ENCODE data around the gene TSPAN1. TPM values are rescaled to one million over a fixed set of nuclear protein-coding genes. Genes with fewer than 3 reads are reported as not detected.

TSPAN1 gene
- total and polyA plus RNA-seq, 2 of the 13 experiments (the other 11 are each of a cell fraction or from before 2014, with no cell fraction given), result 1.7 to 2.9 TPM

DNA sequence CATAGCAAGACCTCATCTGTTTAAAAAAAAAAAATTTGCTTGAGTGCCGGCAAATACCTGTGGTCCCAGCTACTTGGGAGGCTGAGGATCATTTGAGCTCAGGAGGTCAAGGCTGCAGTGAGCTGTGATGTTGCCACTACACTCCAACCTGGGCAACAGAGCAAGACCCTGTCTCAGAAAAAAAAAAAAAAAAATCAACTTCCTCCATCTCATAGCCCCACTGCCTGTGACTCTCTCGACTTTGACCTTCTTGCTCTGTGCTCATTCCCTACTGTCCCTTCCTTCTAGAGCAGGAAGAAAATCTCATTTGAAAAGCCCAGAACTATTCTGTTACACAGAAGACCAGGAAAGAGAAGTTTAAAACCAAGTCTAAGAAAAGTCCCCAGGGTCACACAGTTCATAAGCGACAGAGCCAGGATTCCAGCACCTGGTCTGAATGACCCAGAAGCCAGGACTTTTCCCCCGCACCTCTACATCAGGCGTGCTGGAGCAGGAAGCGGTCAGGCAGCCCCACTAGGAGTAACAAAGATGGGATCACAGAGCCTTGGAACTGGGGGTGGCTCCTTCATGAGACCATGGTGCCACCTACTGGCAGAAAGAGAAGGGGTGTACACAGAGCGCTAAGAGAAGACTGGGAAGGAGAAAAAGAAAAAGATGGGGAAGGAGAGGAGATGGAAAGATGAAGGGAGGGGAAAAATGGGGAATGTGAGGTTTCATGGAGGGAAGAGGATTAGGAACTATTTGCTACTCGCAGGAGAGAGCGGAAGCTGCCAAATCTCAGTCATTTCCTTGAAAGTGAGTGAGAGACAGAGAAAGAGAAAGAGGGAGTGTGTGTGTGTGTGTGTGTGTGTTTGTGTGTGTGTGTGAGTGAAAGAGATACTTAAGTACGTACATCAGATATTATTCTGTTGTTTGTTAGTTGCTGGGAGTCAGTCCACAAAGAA is 4.5 kb downstream of the TSPAN1 start (continued):
- TF ChIP-seq SAFB2 (CRISPR knock-in tag; IDR thresholded peaks at IDR 0.05; ENCODE audit: borderline replicate concordance, low read depth), result no peak
- TF ChIP-seq, protein P1, sequence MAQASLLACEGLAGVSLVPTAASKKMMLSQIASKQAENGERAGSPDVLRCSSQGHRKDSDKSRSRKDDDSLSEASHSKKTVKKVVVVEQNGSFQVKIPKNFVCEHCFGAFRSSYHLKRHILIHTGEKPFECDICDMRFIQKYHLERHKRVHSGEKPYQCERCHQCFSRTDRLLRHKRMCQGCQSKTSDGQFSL (CRISPR knock-in tag; IDR thresholded peaks at IDR 0.05), result no peak
- TF ChIP-seq SYNCRIP (IDR thresholded peaks at IDR 0.05; ENCODE audit: insufficient read depth, low read depth, low read length), result no peak
- TF ChIP-seq, protein P2, sequence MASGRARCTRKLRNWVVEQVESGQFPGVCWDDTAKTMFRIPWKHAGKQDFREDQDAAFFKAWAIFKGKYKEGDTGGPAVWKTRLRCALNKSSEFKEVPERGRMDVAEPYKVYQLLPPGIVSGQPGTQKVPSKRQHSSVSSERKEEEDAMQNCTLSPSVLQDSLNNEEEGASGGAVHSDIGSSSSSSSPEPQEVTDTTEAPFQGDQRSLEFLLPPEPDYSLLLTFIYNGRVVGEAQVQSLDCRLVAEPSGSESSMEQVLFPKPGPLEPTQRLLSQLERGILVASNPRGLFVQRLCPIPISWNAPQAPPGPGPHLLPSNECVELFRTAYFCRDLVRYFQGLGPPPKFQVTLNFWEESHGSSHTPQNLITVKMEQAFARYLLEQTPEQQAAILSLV (CRISPR knock-in tag; IDR thresholded peaks at IDR 0.05; ENCODE audit: borderline replicate concordance), result no peak
- TF ChIP-seq, protein P3, sequence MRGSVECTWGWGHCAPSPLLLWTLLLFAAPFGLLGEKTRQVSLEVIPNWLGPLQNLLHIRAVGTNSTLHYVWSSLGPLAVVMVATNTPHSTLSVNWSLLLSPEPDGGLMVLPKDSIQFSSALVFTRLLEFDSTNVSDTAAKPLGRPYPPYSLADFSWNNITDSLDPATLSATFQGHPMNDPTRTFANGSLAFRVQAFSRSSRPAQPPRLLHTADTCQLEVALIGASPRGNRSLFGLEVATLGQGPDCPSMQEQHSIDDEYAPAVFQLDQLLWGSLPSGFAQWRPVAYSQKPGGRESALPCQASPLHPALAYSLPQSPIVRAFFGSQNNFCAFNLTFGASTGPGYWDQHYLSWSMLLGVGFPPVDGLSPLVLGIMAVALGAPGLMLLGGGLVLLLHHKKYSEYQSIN (CRISPR knock-in tag; IDR thresholded peaks at IDR 0.05; ENCODE audit: borderline replicate concordance), result no peak
- TF ChIP-seq DBP (CRISPR knock-in tag; IDR thresholded peaks at IDR 0.05; ENCODE audit: not compliant biosample characterization), result no peak
- TF ChIP-seq RXRB (CRISPR knock-in tag; IDR thresholded peaks at IDR 0.05; ENCODE audit: borderline replicate concordance), result peak; percentile 30; the same call in 1 of the 2 replicates
- no peak for TF ChIP-seq TAF15 (IDR thresholded peaks at IDR 0.05; ENCODE audit: low read depth, low read length, poor library complexity, severe bottlenecking)
- TF ChIP-seq ZBTB8A (CRISPR knock-in tag; IDR thresholded peaks at IDR 0.05; ENCODE audit: borderline replicate concordance, low read depth), result no peak
- no peak for TF ChIP-seq SIN3A (IDR thresholded peaks at IDR 0.05; ENCODE audit: borderline replicate concordance, low read depth, low read length)
- TF ChIP-seq ZNF878 (CRISPR knock-in tag; IDR thresholded peaks at IDR 0.05), result no peak
- TF ChIP-seq HMGA1 (CRISPR knock-in tag; conservative IDR thresholded peaks at IDR 0.05), result no peak
- TF ChIP-seq DRAP1 (CRISPR knock-in tag; IDR thresholded peaks at IDR 0.05), result no peak
- TF ChIP-seq HMGXB3 (CRISPR knock-in tag; IDR thresholded peaks at IDR 0.05; ENCODE audit: borderline replicate concordance), result no peak
- no peak for TF ChIP-seq USF2 (IDR thresholded peaks at IDR 0.05; ENCODE audit: low read depth, low read length)
- no peak for TF ChIP-seq USF2 (CRISPR knock-in tag; IDR thresholded peaks at IDR 0.05; ENCODE audit: borderline replicate concordance)

Data from HepG2 (cell line).